Stimulated activated CD4-positive, alpha-beta T cell treated with anti-CD3 and anti-CD28 coated beads, Interleukin-15, amount 100 ng/mL, for 1 hour (primary cell): ENCODE measurements around the gene NOTUM.

Experiments
- DNase-seq, 2 donors: peaks; one replicate each; pipeline ENCODE4 v3.0.0-alpha.2; 2020; ENCODE audit warnings: low read depth in 1 of 2, low spot score in 1 of 2

NOTUM gene

DNA sequence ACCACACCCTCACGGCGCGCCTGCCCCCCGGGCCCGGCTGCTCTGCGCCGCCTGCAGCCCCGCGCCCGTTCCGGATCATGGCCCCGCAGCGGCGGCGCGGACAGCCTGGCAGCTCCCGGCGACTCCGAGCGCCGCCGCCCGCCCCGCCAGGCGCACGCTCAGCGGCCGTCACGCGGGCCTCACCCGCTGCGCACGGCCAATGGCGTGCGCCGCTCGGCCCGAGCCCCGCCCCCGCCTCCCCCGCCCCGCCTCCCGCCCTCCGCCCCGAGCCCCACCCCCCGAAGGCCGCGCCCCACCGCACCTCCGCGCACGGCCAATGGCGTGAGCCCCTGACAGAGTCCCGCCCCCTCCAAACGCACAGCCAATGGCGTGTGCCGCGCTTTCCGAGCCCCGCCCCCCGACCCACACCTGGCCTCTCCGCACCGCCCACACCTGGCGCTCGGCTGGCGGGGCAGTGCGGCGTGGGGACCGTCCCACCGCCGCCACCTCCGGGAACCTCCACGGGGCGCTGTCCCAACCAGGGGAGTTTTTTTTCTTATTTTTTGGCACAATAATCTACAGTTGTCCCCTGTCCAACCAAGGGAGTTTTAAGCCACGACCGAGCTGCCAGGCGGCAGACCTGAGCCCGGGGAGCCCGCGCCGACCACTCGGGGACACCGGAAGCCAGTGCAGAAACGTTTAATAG, 49.6 kb downstream of the NOTUM start, which contains the start of gene PCYT2:
Gene PCYT2 (minus strand): TSS at position 123 of the 685 bp plus-strand sequence. CDS start 44 bp downstream, at position 79.
- peak; percentile 89 to 91 for DNase-seq

DNA sequence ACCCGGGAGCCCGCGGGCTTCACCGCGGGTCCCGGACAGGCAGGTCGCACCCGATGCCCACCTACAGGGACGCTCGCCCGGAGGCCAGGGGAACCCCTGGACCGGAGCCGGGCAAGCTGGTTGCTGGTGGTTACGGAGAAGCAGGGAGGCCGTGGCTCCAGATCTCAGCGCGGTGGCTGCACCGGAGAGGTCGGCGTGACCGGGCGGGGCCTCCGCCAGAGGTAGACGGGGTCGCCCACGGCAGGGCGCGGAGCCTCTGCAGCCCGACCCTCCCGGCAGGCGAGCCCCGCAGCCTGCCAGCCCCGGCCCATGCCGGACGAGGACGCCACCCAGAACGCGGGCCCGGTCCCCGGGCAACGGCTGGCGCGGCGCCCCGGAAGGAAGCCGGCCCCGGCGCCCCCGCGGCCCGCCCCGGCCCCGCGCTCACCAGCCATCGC, 50.1 kb downstream of the NOTUM start:
- DNase-seq = no peak

DNA sequence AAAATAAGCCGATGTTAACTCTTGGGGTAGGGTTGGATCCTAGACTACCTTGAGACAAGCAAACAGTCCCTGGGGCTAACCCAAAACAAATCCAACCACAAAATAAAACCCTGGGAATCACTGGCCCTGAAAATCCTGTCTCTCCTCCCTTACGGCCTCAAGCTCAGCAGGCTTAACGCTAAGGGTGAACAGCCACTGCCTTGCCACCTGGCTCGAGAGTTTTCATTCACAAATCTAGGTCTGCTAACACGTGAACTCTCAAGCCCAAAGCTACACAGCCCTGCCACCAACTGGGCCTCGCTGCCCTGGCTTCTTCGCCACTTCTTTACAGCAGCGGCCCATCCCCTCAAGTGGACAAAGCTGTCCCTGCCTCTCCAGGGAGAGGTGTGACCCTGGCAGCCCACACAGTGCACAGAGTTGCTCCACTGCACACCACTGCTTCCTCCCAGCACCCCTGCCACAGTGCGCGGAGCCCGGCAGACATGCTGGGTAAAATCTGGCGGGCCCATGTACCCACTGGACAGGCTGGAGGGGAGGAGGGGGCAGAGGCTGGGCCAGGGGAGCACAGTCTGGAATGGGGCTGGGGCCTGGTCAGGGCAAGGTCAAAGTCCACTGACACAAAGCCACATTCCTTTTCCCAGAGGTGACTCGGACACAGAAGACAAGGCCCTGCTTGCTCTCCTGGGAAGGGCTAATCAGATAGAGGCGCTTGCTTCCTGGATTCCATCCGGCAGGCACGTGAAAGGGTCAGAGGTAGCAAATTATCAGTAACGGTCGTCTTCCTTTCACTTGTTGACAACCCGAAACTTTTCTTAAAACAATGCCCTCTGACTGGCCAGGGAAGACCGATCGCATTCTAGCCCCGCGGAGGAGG, 50.8 kb downstream of the NOTUM start:
- no peak for DNase-seq

DNA sequence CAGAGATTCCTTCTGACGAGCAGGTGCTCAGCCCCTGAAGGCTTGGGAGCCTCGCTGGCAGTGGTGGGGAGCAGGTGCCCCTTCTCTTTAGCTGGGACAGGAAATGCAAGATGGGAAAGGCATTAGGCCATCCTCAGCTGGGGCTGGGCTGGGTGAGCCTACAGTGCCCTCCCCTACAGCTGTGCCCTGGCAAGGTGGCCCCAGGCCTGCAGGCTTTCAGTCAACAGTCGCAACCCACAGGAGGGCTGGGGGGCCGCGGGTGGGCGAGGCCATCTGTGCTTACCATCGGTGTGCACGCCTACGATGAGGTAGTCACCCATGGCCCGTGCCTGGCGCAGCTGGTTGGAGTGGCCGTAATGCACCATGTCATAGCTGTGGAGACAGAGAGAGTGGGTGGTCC, 51.8 kb downstream of the NOTUM start:
- DNase-seq = no peak

DNA sequence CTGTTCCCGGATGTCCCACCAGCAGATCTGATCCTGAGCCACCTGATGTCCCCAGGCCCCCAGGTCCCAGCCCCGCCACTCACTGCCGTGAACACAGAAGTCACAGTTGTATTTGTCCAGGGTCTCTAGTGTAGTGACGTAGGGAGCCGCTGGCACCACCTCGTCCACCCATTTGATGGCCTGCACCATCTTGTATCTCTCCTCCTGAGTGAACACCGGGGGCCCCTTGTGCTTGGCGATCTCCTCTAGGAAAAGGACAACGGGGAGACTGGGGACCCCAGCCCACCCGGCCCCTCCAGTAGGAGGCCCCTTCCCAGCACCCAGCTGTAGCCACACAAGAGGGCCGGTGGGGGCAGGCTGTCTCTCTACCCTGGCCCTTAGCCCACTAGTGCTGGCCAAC, 52.2 kb downstream of the NOTUM start:
- no peak for DNase-seq

DNA sequence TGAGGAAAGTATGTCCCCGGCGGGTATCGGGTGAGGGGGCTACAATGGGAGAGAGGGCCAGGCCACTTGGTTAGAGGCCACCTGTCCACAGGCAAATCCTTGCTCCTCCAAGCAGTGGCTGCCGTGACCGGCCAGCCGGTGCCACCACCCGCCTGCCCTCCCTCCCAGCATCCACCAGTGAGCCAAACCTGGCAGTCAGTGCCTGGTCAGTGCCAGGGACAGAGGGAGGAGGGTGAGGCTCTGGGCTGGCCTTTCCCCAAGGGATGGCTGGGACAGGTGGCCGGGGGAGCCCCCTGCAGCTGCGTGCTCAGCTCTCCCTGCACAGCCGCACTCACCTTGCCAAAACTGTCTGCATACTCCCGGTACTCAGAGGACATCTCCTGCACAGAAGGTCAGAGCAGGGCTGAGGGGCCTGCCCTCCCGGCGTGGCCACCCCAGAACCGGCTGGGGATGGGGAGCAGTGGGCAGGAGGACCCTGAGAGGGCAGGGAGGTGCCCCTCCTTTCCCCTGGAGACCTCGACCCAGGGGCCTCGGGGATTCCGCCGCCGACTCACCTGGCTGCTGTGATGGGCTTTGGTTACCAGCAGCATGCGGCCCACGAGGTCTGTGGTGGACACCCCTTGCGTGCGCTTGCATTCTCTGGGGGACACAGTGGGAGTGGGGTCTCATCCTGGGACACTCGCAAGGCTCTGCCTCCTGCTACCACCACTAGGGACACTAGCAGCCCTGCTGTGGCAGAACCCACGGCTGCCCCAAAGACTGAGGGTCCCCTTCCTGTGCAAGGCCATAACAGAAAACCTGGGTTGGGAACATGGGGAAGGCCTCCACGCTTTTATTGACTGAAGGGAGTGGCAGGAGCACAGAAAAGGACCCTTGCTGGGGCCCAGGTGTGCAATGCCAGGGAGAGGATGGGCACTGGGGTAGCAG, 53.5 kb downstream of the NOTUM start:
- DNase-seq = no peak

DNA sequence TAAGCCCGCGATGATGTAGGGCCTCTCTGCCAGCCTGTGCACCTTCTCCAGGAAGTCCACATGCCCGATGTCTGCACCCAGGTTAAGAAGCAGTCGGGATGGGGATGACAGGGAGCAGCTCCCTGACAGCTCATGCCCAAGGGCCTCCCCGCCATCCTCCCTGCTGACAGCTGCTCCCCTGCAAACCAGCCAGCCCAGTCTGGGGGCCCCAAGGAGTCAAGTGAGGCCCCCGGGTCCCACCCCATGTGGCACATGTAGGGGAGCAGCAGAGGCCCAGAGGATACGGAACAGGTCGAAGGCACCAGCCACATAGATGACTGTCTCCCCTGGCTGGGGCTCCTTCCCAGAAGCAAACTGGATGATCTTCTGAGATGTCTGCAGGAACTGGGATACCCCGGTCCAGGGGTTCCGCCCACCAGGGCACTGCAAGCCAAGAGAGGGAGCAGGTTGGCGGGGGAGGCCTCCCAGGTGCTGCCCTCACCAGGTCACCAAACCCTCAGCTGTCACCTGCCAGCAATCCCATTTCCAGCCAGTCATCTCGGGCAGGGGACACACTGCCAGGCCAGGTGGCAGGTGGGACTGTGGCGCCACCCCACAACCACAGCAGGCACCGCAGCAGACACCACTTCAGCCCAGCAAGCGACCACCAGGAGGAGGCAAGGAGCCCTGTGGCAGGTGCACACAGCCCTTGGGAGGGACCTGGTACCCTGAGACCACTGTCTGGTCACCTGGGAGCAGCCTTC, 54.3 kb downstream of the NOTUM start:
- no peak for DNase-seq

DNA sequence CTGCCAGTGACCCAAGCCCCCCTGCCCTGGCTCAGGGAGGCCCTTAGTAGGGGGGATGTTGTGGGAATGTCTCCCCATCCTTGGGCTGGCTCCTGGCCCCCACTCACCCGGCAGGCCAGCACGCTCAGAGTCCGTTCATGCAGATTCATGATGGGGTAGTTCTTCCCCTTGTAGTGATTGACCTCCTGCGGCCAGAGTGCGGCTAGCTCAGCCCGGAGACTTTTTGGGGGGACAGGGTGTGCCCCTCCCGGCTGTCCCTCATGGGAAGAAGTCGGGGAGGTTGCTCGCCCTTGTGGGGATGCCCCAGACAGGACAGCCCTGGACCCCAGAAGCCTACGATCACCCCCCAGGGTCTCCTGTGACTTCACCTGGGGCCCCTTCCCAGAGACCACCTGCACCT, 55.0 kb downstream of the NOTUM start:
- no peak for DNase-seq

DNA sequence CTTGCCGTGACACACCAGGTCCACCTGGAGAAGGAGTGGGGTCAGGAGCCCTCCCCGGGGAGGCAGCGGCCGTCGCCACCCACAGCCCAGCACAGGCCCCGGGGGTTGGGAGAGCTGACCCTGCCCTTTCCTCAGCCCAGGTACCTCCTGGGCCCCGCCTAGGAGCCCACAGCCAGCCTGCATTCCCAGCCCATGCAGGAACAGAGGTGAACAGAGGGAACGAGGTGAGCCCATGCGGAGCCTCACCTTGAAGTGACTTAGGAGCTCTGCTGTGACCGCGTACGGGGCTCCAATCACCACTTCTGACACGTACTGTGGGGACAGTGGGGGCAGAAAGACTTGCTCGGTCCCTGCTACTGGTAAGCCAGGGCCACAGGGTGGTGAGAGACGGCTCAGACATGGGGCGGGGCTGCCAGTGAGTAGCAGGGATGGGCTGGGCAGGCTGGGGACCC, 55.5 kb downstream of the NOTUM start:
- DNase-seq = no peak

DNA sequence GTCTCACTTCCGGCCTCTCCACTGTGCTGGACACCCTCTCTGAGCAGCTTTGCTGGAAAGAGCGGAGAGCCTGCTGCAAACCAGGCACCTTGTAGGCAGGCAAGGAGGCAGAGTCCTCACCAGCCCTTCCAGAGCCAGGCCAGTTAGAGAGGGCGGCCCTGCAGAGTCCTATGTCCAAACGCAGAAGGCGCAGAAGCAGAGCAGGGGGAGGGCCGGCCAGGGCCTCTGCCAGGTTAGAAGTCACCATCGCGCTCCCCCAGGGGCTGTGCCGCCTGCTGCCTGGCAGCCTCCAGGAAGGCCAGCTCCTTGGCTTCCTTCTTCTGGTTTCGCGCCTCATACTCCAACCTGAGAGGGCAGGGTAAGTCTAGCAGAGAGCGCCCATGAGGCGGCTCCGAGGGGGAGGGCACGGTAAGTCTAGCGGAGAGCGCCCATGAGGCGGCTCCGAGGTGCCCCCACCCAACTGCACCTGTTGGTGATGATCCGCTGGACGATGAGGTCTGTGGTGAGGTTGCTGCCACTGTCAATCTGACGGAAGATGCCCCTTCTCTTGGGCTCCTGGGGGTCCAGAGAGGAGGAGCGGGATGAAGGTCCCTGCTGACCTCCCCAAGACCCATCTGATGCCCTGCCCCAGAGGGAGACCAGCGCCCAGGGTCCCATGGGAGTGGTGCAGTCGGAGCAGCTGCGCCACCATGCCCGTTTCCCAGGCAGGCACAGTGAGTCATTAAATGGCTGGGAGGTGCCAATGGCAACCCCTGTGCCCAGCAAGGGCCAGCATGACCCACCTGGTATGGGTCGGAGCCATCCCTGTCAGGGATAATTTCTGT, 56.2 kb downstream of the NOTUM start:
- no peak for DNase-seq

DNA sequence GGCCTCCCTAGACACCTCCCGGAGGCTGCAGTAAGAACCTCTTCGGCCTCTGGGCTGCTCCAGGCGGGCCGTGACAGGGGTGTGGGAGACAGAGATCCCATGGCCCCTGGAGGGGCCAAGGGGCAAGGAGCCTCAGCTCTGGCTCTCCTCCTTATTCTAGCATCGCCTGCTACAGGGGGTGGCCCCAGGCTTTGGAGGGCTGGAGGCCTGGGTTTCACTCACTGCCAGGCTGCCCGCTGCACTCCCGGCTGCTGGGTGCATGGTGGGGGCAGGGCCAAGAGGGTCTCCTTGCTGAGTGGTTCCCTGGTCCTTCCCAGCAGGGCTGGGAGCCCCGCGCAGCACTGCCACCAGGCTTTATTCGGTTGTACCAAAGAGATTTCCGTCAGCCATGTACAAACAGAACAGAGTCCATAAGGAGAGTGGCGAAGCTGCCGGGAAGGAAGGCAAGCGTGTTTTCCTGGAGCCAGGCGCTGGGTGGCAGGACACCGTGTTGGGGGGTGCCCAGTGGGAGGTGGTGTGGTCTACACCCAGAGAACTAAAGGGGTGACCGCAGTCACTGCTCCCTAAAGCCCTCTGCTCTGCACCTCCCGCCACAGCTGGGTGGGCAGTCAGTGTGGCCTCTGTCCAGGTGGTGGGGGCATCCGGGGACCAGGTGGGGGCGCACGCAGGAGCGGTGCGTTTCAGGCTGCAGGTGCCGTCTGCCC, 56.9 kb downstream of the NOTUM start:
- no peak for DNase-seq

DNA sequence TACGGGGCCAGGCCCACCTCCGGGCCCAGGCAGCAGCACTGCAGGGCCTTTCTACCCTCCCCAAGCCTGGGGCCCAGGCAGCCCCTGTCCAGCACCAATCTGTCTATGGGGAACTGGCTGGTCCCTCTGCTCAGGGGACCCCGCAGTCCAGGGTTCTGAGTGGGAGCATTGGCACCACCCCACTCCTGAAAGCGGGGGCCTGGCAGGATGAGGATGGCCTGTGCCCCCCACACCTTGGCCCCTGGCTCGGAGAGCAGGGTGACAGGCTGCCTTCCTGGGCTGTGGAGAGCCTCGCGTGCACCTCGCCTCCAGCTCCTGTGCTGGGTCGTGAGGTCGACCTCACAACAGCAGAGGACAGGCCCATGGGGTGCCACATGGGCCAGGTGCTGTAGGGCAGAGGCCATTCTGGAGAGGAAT, 57.6 kb downstream of the NOTUM start:
- DNase-seq = no peak

DNA sequence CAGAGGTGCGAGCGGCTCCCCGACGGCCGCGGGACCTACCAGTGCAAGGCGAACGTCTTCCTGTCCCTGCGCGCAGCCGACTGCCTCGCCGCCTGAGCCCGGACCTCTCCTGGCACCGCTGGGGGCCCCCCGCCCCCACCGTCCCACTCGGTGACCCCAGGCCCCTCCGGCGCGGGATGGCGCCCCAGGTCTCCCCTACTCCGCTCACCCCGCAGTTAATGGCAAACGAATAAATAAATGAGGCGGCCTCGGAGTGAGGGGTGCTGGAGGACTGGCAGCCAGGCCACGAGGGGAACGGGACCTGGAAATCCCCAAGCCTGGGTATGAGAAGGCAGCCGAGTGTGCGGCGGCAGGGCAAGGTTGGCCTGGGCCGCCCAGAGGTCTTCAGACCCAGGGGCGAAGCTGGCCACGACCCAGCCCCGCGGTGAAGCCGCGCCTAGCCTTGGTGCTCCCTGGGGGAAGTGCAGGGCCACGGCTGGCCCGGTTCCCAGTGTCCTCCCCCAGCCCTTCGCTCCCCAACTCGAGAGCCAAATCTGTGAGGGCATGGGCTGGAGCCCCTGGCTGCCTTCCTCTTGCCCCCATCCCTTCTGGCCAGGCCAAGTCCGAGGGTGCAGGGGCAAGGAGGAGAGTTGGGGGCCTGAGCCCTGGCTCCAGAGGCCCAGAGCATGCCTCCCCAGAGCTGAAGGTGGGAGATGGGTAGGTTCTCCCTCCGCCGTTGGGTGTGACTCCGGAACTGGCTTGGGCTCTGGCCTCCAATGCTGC, 58.2 kb downstream of the NOTUM start:
- no peak for DNase-seq
